HG02763 (cell line): ENCODE measurements around the gene ZBTB4.

Experiments
- ATAC-seq: cut with Tn5 transposase; IDR thresholded peaks from one replicate; pipeline ENCODE4 v1.9.1; 2021; ENCODE audit warnings: mild to moderate bottlenecking, moderate library complexity; ENCODE audit not compliant: unreplicated experiment

ZBTB4 gene

GRCh38 chr17:7425316-7425715 lies 54.1 kb downstream of the ZBTB4 start, which contains the start of gene SPEM2:
SPEM2 (plus strand) TSS chr17:7425616; CDS start chr17:7425689, 73 bp downstream.
- ATAC-seq: no peak

- no peak for ATAC-seq
Observed at GRCh38 chr17:7423679-7424078, 55.8 kb downstream of the ZBTB4 start.

- no peak for ATAC-seq
Observed at GRCh38 chr17:7421186-7421585, 58.2 kb downstream of the ZBTB4 start.

- no peak for ATAC-seq
Observed at GRCh38 chr17:7419819-7420610, 59.4 kb downstream of the ZBTB4 start, which contains the start of gene SPEM1. SPEM1 (plus strand) TSS chr17:7420324; CDS start chr17:7420385, 61 bp downstream.

- no peak for ATAC-seq
Observed at GRCh38 chr17:7418472-7419152, 60.8 kb downstream of the ZBTB4 start.

- ATAC-seq: no peak
Observed at GRCh38 chr17:7417056-7417655, 62.3 kb downstream of the ZBTB4 start.

- ATAC-seq: no peak
Observed at GRCh38 chr17:7416323-7416722, 63.1 kb downstream of the ZBTB4 start.

- ATAC-seq: no peak
Observed at GRCh38 chr17:7415784-7416183, 63.6 kb downstream of the ZBTB4 start.

- ATAC-seq: no peak
Observed at GRCh38 chr17:7414837-7415236, 64.6 kb downstream of the ZBTB4 start.

- ATAC-seq: no peak
Observed at GRCh38 chr17:7413346-7413985, 66.0 kb downstream of the ZBTB4 start.

GRCh38 chr17:7411427-7411750 lies 68.0 kb downstream of the ZBTB4 start:
- ATAC-seq: no peak

- no peak for ATAC-seq
Observed at GRCh38 chr17:7410634-7411426, 68.6 kb downstream of the ZBTB4 start.

- no peak for ATAC-seq
Observed at GRCh38 chr17:7409716-7410115, 69.7 kb downstream of the ZBTB4 start.
